Kidney glomerular epithelial cell (primary cell): ENCODE measurements around the gene FGF12.
A peak's percentile ranks its signal among the peaks of the same experiment; 100 is the strongest.
"Not testable (repeated sequence)": the region's sequence is repeated elsewhere in the genome, so short reads cannot be mapped to it uniquely, and the experiment has no call there.

Experiments used
- DNase-seq: peaks from one replicate; lab custom pipeline; 2025; lab: John Stamatoyannopoulos, UW

FGF12 gene

GRCh38 chr3:192727032-192727847, at the start of gene FGF12:
FGF12 (minus strand) TSS chr3:192727541.
- peak; percentile 32 for DNase-seq

- not testable (repeated sequence) for DNase-seq
These were observed 47.0 kb upstream of the FGF12 start for GRCh38 chr3:192774341-192774740.

- peak; percentile 22 for DNase-seq
These were observed 45.0 kb upstream of the FGF12 start for GRCh38 chr3:192772240-192772894.

GRCh38 chr3:192758654-192759053, 31.3 kb upstream of the FGF12 start:
- no peak for DNase-seq

GRCh38 chr3:192751148-192751547, 23.8 kb upstream of the FGF12 start:
- no peak for DNase-seq

- no peak for DNase-seq
These were observed 22.9 kb upstream of the FGF12 start for GRCh38 chr3:192750201-192750600.

- no peak for DNase-seq
These were observed 20.4 kb upstream of the FGF12 start for GRCh38 chr3:192747746-192748145.

- no peak for DNase-seq
These were observed 19.8 kb upstream of the FGF12 start for GRCh38 chr3:192747145-192747544.

- DNase-seq = no peak
These were observed 17.8 kb upstream of the FGF12 start for GRCh38 chr3:192745150-192745549.

GRCh38 chr3:192744604-192745003, 17.3 kb upstream of the FGF12 start:
- not testable (repeated sequence) for DNase-seq

- DNase-seq = no peak
These were observed 10.2 kb upstream of the FGF12 start for GRCh38 chr3:192737506-192737905.

GRCh38 chr3:192731233-192731632, 3.9 kb upstream of the FGF12 start:
- no peak for DNase-seq

- no peak for DNase-seq
These were observed 956 bp downstream of the FGF12 start for GRCh38 chr3:192726385-192726784.

GRCh38 chr3:192719964-192720363, 7.4 kb downstream of the FGF12 start:
- no peak for DNase-seq

- no peak for DNase-seq
These were observed 9.2 kb downstream of the FGF12 start for GRCh38 chr3:192718156-192718555.

- no peak for DNase-seq
These were observed 12.2 kb downstream of the FGF12 start for GRCh38 chr3:192715126-192715525.

- not testable (repeated sequence) for DNase-seq
These were observed 16.2 kb downstream of the FGF12 start for GRCh38 chr3:192711126-192711525.

GRCh38 chr3:192710366-192710765, 17.0 kb downstream of the FGF12 start:
- DNase-seq = no peak

- no peak for DNase-seq
These were observed 21.1 kb downstream of the FGF12 start for GRCh38 chr3:192706272-192706671.

GRCh38 chr3:192700885-192701284, 26.5 kb downstream of the FGF12 start:
- DNase-seq = no peak

GRCh38 chr3:192696943-192697587, 30.3 kb downstream of the FGF12 start:
- DNase-seq = no peak

GRCh38 chr3:192687488-192688152, 39.7 kb downstream of the FGF12 start:
- DNase-seq = no peak
